ENCODE measurements around the gene ARHGEF28.

Gene ARHGEF28

GRCh38 chr5:73735032-73735734 lies 109.2 kb downstream of the ARHGEF28 start:
- no peak for TF ChIP-seq CTCF (IDR thresholded peaks at IDR 0.05; ENCODE audit: extremely low read depth, missing control alignments)
- DNase-seq (ENCODE audit: low spot score): no peak

GRCh38 chr5:73739650-73740049 lies 113.7 kb downstream of the ARHGEF28 start:
- no peak for DNase-seq (ENCODE audit: low spot score)
- no peak for TF ChIP-seq CTCF (IDR thresholded peaks at IDR 0.05; ENCODE audit: extremely low read depth, missing control alignments)

GRCh38 chr5:73740274-73740790 lies 114.3 kb downstream of the ARHGEF28 start:
- no peak for DNase-seq (ENCODE audit: low spot score)
- no peak for TF ChIP-seq CTCF (IDR thresholded peaks at IDR 0.05; ENCODE audit: extremely low read depth, missing control alignments)

DNA sequence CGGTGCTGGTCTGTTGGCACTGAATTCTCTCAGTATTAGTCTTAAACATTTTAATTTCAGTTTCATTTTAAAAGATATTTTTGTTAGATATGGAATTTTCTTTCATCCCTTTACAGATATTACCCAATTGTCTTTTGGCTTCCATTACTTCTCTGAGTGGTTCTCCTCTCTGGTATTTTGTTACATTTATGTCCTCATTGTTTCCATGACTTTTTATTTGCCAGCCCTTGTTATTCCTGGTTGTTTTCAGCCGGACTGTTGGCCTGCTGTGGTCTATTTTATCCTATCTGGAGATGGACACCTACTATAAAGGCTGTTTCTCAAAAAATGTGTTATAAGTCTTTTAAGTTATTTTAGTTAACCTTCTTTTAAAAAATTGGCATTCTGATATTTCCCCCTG lies 117.2 kb downstream of the ARHGEF28 start:
- no peak for TF ChIP-seq CTCF (IDR thresholded peaks at IDR 0.05; ENCODE audit: extremely low read depth, missing control alignments)
- no peak for DNase-seq (ENCODE audit: low spot score)

- DNase-seq (ENCODE audit: low spot score): no peak
- TF ChIP-seq CTCF (IDR thresholded peaks at IDR 0.05; ENCODE audit: extremely low read depth, missing control alignments): no peak
Observed at GRCh38 chr5:73745836-73746235, 119.8 kb downstream of the ARHGEF28 start.

DNA sequence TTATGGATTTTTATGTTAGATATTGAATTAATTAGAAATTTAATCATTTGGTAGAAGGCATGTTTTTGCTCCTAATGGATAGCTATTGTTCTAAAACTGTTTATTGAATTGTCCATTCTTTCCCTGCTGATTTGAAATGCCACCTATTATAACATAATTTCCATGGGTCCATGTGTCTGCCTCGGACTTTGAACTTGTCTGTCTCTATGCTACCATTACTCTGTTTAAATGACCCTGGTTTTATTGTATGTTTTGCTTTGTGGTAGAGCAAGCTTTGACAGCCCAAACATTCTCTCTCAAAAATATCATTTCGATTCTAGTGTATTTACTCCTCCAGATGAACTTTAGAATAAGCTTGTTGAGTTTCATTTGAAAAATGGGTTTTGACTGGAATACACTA lies 120.6 kb downstream of the ARHGEF28 start:
- TF ChIP-seq CTCF (IDR thresholded peaks at IDR 0.05; ENCODE audit: extremely low read depth, missing control alignments): no peak
- DNase-seq (ENCODE audit: low spot score): no peak

GRCh38 chr5:73747696-73748380 lies 121.8 kb downstream of the ARHGEF28 start:
- DNase-seq (ENCODE audit: low spot score): no peak
- no peak for TF ChIP-seq CTCF (IDR thresholded peaks at IDR 0.05; ENCODE audit: extremely low read depth, missing control alignments)
